T-cell (primary cell): ENCODE data around the gene PCBP3. TPM values are rescaled to one million over a fixed set of nuclear protein-coding genes. Genes with fewer than 3 reads are reported as not detected.
A peak's percentile ranks its signal among the peaks of the same experiment; 100 is the strongest.

Experiments used
- ATAC-seq, 4 experiments: fragments of 200-7000 bp in 3 of 4; fragments of 150-1000 bp in 1 of 4; cut with Tn5 transposase; replicated peaks in 1 of 4; 1 replicate in 3 of 4; 2 replicates in 1 of 4; pipeline ENCODE4 v1.10.0; 2021; ENCODE audit warnings: moderate library complexity in 3 of 4, mild to moderate bottlenecking in 2 of 4, moderate number of reproducible peaks in 1 of 4
- CTCF ChIA-PET, 2 donors: fragments of 300-600 bp; sonication (Branson Sonifier 250); formaldehyde crosslinking; loops; one replicate each; lab custom pipeline; 2022; ENCODE audit warnings: antibody characterized with exemption in 2 of 2; lab: Charles Lee
- POLR2A ChIA-PET, 2 donors: fragments of 300-600 bp; sonication (Branson Sonifier 250); formaldehyde crosslinking; loops; one replicate each; lab custom pipeline; 2022; ENCODE audit warnings: antibody characterized with exemption in 2 of 2; lab: Charles Lee
- DNase-seq, 35 experiments: peaks; one replicate each; pipeline versions ENCODE4 v3.0.0 to v3.0.0-alpha.2; 2013 to 2023
- H3K27ac ChIP-seq: one replicate; pipeline ENCODE4 v1.5.1; 2013; ENCODE audit warnings: low read length
- H3K27me3 ChIP-seq, 2 experiments: replicated peaks in 1 of 2; 1 replicate in 1 of 2; 2 replicates in 1 of 2; pipeline versions ENCODE4 v1.6.1 to v1.7.0; 2013; ENCODE audit warnings: low read length in 1 of 2, mixed read lengths in 1 of 2; ENCODE audit not compliant: control insufficient read depth in 2 of 2, insufficient read depth in 2 of 2; ENCODE audit errors: extremely low read depth in 1 of 2
- H3K36me3 ChIP-seq, 2 donors: 1 replicate in 1 of 2; 2 replicates in 1 of 2; pipeline versions ENCODE4 v1.6.1 to v1.7.0; 2013; ENCODE audit warnings: low read length in 1 of 2; ENCODE audit not compliant: control insufficient read depth in 2 of 2, insufficient read depth in 1 of 2; ENCODE audit errors: extremely low read depth in 1 of 2
- H3K4me1 ChIP-seq, 2 experiments: 1 replicate in 1 of 2; 2 replicates in 1 of 2; pipeline versions ENCODE4 v1.6.1 to v1.7.0; 2013; ENCODE audit warnings: low read length in 2 of 2, mixed read lengths in 1 of 2; ENCODE audit not compliant: insufficient read depth in 2 of 2, control insufficient read depth in 1 of 2; ENCODE audit errors: extremely low read depth in 1 of 2
- H3K4me3 ChIP-seq, 2 donors: 1 replicate in 1 of 2; 2 replicates in 1 of 2; pipeline versions ENCODE4 v1.5.1 to v1.7.0; 2013; ENCODE audit warnings: mild to moderate bottlenecking in 2 of 2, low read length in 1 of 2, moderate library complexity in 1 of 2; ENCODE audit not compliant: control insufficient read depth in 1 of 2; ENCODE audit errors: extremely low read depth in 1 of 2
- H3K9me3 ChIP-seq: 2 replicates; pipeline ENCODE4 v1.7.0; 2013
- H3K27ac Mint-ChIP-seq, 2 donors: one replicate each; pipeline ENCODE4 v1.8.0; 2020 to 2021; ENCODE audit warnings: mild to moderate bottlenecking in 2 of 2, mixed read lengths in 2 of 2
- H3K27me3 Mint-ChIP-seq, 2 donors: one replicate each; pipeline ENCODE4 v1.8.0; 2021 to 2022; ENCODE audit warnings: mixed read lengths in 2 of 2
- H3K36me3 Mint-ChIP-seq: one replicate; pipeline ENCODE4 v1.8.0; 2021; ENCODE audit warnings: mixed read lengths
- H3K4me1 Mint-ChIP-seq, 3 donors: one replicate each; pipeline ENCODE4 v1.8.0; 2020 to 2022; ENCODE audit warnings: mixed read lengths in 3 of 3, mild to moderate bottlenecking in 1 of 3
- H3K4me3 Mint-ChIP-seq, 3 donors: one replicate each; pipeline ENCODE4 v1.8.0; 2020 to 2022; ENCODE audit warnings: mild to moderate bottlenecking in 3 of 3, mixed read lengths in 3 of 3, moderate library complexity in 3 of 3
- H3K9me3 Mint-ChIP-seq, 3 donors: one replicate each; pipeline ENCODE4 v1.8.0; 2020 to 2022; ENCODE audit warnings: mixed read lengths in 3 of 3
- WGBS: methylation state at CpG from one replicate; pipeline ENCODE4 v1.1.5; 2013; ENCODE audit warnings: missing lambda C conversion rate; ENCODE audit not compliant: insufficient coverage; 5-methylcytosine and 5-hydroxymethylcytosine counted together
- total RNA-seq, 35 experiments: library from RNA in 6 of 35; stranded (reverse) in 6 of 35; fragments of 120-200 nt in 1 of 35; gene quantifications; one replicate each; pipeline versions ENCODE4 v1.2.1 to v1.2.4 and lab custom pipeline; 2013 to 2026

PCBP3 gene
- total RNA-seq, 5 donors from 2014 or later (not counting 1 experiment from before 2014, with no cell fraction given), result 1.5 to 4.2 (median 2.8) TPM

DNA sequence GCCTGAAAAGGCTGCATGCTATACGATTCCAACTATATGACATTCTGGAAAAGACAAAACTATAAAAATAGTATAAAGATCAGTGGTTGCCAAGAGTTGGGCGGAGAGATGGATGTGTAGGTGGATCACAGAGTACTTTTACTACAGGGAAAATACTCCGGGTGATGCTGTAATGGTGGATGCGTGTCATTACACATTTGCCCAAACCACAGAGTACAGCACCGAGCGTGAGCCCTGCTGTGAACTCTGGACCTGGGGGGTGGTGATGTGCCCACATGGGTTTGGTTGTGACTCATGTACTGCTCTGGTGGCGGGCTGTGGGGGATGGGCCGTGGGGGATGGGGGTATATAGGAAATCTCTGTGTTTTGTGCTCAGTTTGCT lies 175.4 kb downstream of the PCBP3 start:
- POLR2A ChIA-PET, result no interaction called here
- H3K4me3 Mint-ChIP-seq, result no peak overlapping the region
- CTCF ChIA-PET, result no interaction called here

GRCh38 chr21:45819478-45820170 lies 176.1 kb downstream of the PCBP3 start:
- Histone ChIP-seq H3K9me3 (no peaks in the 10 kb centered on the region), H3K27ac (no peak overlapping the region), H3K4me1 (peaks cover 0 to 18% of the 10 kb centered on the region in 2 experiments), H3K36me3 (no peaks in the 10 kb centered on the region), H3K4me3 (no peak overlapping the region), H3K27me3 (peaks cover 0 to 40% of the 10 kb centered on the region in 2 experiments)
- CTCF ChIA-PET, result interaction anchor here (0.8 to 1.1 kb wide), 2 partner anchors 264 to 380 kb away, joined by 3 read pairs; no protein-coding TSS in a partner anchor
- Mint-ChIP-seq H3K36me3 (no peaks in the 10 kb centered on the region), H3K4me1 (peaks cover 24 to 25% (median 24%) of the 10 kb centered on the region in 3 donors), H3K27me3 (peaks cover 0 to 10% of the 10 kb centered on the region in 2 donors), H3K9me3 (no peaks in the 10 kb centered on the region), H3K27ac (no peak overlapping the region), H3K4me3 (no peak overlapping the region)
- WGBS, result 80% methylated on average over 17 of the region's 18 CpGs
- POLR2A ChIA-PET, result no interaction called here
- ATAC-seq, result no peak
- no peak for DNase-seq

More for the DNA sequence above, 175.4 kb downstream of the PCBP3 start:
- H3K9me3 Mint-ChIP-seq, result no peaks in the 10 kb centered on the region
- 0% methylated on average over 2 of the region's 8 CpGs for WGBS
- H3K4me1 Mint-ChIP-seq, result peaks cover 24 to 25% (median 24%) of the 10 kb centered on the region in 3 donors
- H3K27ac ChIP-seq, result no peak overlapping the region
- peaks cover 0 to 10% of the 10 kb centered on the region in 2 donors for H3K27me3 Mint-ChIP-seq
- peak overlapping the region; percentile 12 to 66 for H3K27ac Mint-ChIP-seq
- no peak overlapping the region for H3K4me3 ChIP-seq
- H3K36me3 ChIP-seq, result no peaks in the 10 kb centered on the region
- peak in 30 of 35 experiments; percentile 8 to 61 (median 32) for DNase-seq
- no peaks in the 10 kb centered on the region for H3K9me3 ChIP-seq
- peaks cover 0 to 37% of the 10 kb centered on the region in 2 experiments for H3K27me3 ChIP-seq
- peak; percentile 69 to 80 (median 72) for ATAC-seq
- H3K36me3 Mint-ChIP-seq, result no peaks in the 10 kb centered on the region
- H3K4me1 ChIP-seq, result peaks cover 0 to 18% of the 10 kb centered on the region in 2 experiments

DNA sequence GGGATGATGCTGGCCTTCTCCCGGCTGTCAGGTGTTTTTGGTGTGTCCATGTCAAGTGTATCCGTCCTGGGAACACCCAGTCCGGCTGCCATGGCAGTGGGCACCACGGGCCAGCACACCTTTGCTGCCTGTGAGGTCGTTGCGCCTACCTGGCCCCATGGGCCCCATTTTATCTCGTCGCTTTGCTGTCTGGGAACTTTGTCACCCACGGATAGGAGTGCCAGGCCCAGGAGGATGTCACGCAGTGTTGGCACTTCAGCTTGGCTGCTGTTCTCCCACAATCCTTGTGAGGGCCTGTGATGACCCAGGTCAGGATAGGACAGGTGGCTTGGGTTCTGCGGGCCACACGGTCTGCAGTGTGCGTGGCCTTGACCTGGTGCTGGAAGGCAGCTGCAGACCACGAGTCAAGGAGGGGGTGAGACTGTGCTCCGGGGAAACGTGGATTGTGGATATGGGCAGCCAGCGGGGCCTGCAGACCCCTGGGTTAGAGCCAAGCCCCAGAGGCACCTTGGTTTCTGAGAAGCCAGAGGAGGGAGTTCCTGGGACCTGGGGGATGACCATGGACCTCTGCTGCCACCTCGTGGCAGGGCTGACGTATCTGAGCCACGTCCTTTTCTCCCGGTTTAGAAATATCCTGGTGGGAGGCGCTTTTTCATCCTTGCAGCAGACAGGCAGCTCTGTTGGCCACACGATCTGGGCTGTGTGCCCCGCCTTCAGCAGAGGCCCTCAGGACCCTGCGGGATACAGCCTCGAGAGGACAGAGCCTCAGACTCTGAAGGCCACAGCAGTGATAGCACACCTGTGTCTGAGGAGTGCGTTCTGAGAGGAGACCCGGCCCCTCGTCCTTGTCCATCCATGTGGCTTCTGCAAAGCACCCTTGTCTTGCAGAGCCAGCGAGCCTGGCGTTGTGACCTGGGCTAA lies 176.9 kb downstream of the PCBP3 start:
- Histone ChIP-seq H3K4me1 (peaks cover 0 to 18% of the 10 kb centered on the region in 2 experiments), H3K27ac (no peak overlapping the region), H3K4me3 (no peak overlapping the region), H3K9me3 (no peaks in the 10 kb centered on the region), H3K36me3 (no peaks in the 10 kb centered on the region), H3K27me3 (peaks cover 0 to 48% of the 10 kb centered on the region in 2 experiments)
- peak overlapping the region in 1 of 2 donors; percentile 16 for H3K27ac Mint-ChIP-seq
- WGBS, result 46% methylated on average over 31 of the region's 31 CpGs
- no peaks in the 10 kb centered on the region for H3K36me3 Mint-ChIP-seq
- no peak overlapping the region for H3K4me3 Mint-ChIP-seq
- CTCF ChIA-PET, result interaction anchor here (0.6 to 1.1 kb wide), 3 partner anchors 232 to 381 kb away, joined by 3 read pairs; no protein-coding TSS in a partner anchor
- H3K27me3 Mint-ChIP-seq, result peaks cover 0 to 10% of the 10 kb centered on the region in 2 donors
- H3K9me3 Mint-ChIP-seq, result no peaks in the 10 kb centered on the region
- peaks cover 24 to 25% (median 24%) of the 10 kb centered on the region in 3 donors for H3K4me1 Mint-ChIP-seq
- POLR2A ChIA-PET, result no interaction called here
- peak; percentile 48 to 88 (median 73) for DNase-seq
- ATAC-seq, result peak; percentile 71 to 91 (median 74)

DNA sequence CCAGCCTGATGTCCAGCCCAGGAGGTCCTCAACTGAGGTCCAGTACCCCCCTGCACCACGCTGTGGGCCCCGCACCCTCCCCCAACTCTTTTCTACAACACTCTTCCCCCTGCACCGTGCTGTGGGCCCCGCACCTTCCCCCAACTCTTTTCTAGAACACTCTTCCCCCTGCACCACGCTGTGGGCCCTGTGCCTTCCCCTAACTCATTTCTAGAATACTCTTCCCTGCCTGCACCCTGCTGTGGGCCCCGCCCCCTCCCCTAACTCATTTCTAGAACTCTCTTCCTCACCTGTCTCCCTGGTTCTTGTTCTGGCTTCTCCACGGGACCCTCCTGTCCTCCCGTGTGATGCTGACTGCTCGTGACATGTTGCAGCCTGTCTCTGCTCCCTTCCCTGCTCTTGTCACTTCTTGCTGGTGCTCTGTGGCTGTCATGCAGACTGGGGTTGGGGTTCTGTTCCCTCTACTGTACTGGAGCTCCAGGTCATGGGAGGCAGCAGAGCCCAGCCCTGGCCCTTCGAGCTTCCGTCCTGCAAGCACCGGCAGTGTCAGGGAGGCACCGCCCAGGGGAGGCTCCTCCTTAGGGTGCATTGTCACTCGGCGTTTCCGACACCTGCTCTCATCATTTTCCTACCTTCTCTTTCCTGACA lies 177.9 kb downstream of the PCBP3 start:
- H3K4me3 ChIP-seq, result no peak overlapping the region
- no peak overlapping the region for H3K27ac Mint-ChIP-seq

DNA sequence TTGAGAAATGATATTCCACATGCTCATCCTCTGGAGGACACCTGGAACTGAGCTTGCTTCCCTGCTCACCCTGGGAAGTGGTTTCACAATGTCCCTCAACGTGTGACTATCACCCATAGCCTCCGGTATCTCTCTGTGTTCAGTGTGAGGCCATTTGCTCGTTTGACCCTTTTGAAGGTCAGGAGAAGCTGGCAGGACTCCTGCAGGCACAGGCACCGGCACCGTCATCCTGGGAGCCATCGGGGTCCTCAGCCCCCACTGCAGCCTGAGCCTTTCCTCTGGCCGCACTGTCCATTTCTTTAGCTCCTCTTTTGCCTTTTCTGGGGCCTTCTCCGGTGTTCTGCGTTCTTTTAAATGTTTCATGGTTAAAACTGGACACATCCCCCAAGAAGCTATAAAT lies 178.5 kb downstream of the PCBP3 start:
- Histone ChIP-seq H3K4me3 (no peak overlapping the region), H3K27ac (no peak overlapping the region), H3K36me3 (no peaks in the 10 kb centered on the region), H3K9me3 (no peaks in the 10 kb centered on the region), H3K4me1 (peaks cover 0 to 22% of the 10 kb centered on the region in 2 experiments), H3K27me3 (peaks cover 0 to 50% of the 10 kb centered on the region in 2 experiments)
- no peak for DNase-seq
- Mint-ChIP-seq H3K9me3 (no peaks in the 10 kb centered on the region), H3K36me3 (no peaks in the 10 kb centered on the region), H3K4me1 (peaks cover 24 to 26% (median 24%) of the 10 kb centered on the region in 3 donors), H3K4me3 (no peak overlapping the region), H3K27ac (no peak overlapping the region), H3K27me3 (peaks cover 0 to 10% of the 10 kb centered on the region in 2 donors)
- 80% methylated on average over 7 of the region's 9 CpGs for WGBS
- ChIA-PET POLR2A (no interaction called here), CTCF (interaction anchor here (0.6 to 1.3 kb wide), 3 partner anchors 81 to 266 kb away, joined by 3 read pairs; no protein-coding TSS in a partner anchor)
- ATAC-seq, result no peak

More for the DNA sequence above, 177.9 kb downstream of the PCBP3 start:
- no peaks in the 10 kb centered on the region for H3K36me3 Mint-ChIP-seq
- peaks cover 0 to 48% of the 10 kb centered on the region in 2 experiments for H3K27me3 ChIP-seq
- no peak for DNase-seq
- H3K27me3 Mint-ChIP-seq, result peaks cover 0 to 10% of the 10 kb centered on the region in 2 donors
- CTCF ChIA-PET, result interaction anchor here in 1 of 2 donors (0.6 to 1.3 kb wide), 3 partner anchors 225 to 265 kb away, joined by 3 read pairs; no protein-coding TSS in a partner anchor
- 62% methylated on average over 16 of the region's 16 CpGs for WGBS
- no peaks in the 10 kb centered on the region for H3K9me3 ChIP-seq
- H3K4me1 ChIP-seq, result peaks cover 0 to 18% of the 10 kb centered on the region in 2 experiments
- no peaks in the 10 kb centered on the region for H3K9me3 Mint-ChIP-seq
- POLR2A ChIA-PET, result no interaction called here
- H3K4me3 Mint-ChIP-seq, result no peak overlapping the region
- H3K36me3 ChIP-seq, result no peaks in the 10 kb centered on the region
- peaks cover 24 to 25% (median 24%) of the 10 kb centered on the region in 3 donors for H3K4me1 Mint-ChIP-seq
- no peak overlapping the region for H3K27ac ChIP-seq
- ATAC-seq, result no peak
